GM12878 (cell line): Measurements from ENCODE around the gene PRCP.

Experiments used
- EGR1 ChIP-seq, 2 experiments: IDR thresholded peaks; 1 replicate in 1 of 2; 2 replicates in 1 of 2; pipeline ENCODE4 v1.6.1; 2011 to 2012; ENCODE audit warnings: low read depth in 2 of 2, low read length in 2 of 2, borderline replicate concordance in 1 of 2, mild to moderate bottlenecking in 1 of 2, moderate library complexity in 1 of 2
- EZH2 ChIP-seq: IDR thresholded peaks from 2 replicates; pipeline ENCODE4 v1.6.1; 2012; ENCODE audit warnings: low read depth, mild to moderate bottlenecking, control low read depth, inconsistent platforms, low read length, borderline replicate concordance; ENCODE audit not compliant: control insufficient read depth
- JUNB ChIP-seq: IDR thresholded peaks from 2 replicates; pipeline ENCODE4 v1.6.1; 2016; ENCODE audit warnings: antibody characterized with exemption, mild to moderate bottlenecking
- JUND ChIP-seq: IDR thresholded peaks from 2 replicates; pipeline ENCODE4 v1.6.1; 2012; ENCODE audit warnings: low read depth, mild to moderate bottlenecking, low read length, improper control_type of control experiment, moderate library complexity
- NR2C1 ChIP-seq: fragments of 450-650 bp; IDR thresholded peaks from 2 replicates; pipeline ENCODE4 v1.6.1; 2017; ENCODE audit warnings: antibody characterized with exemption, mild to moderate bottlenecking, moderate library complexity
- POLR2A ChIP-seq: IDR thresholded peaks from 2 replicates; pipeline ENCODE4 v1.6.1; 2011; ENCODE audit warnings: low read depth, mild to moderate bottlenecking, low read length
- SIN3A ChIP-seq: IDR thresholded peaks from 2 replicates; pipeline ENCODE4 v1.6.1; 2012; ENCODE audit warnings: low read depth, low read length, improper control_type of control experiment
- USF2 ChIP-seq: IDR thresholded peaks from 2 replicates; pipeline ENCODE4 v1.6.1; 2011; ENCODE audit warnings: low read depth, low read length, improper control_type of control experiment, borderline replicate concordance

- TF ChIP-seq EGR1 (IDR thresholded peaks at IDR 0.05; ENCODE audit: borderline replicate concordance in 1 of 2, low read depth in 2 of 2, low read length in 2 of 2) (no peak), JUND (no peak), USF2 (no peak), NR2C1 (no peak), JUNB (no peak), EZH2 (no peak), SIN3A (no peak), POLR2A (no peak)
Measured at GRCh38 chr11:82855616-82856015, 44.6 kb downstream of the PRCP start.
